H1 (cell line): Measurements from ENCODE around the gene NEURL1B. TPM values are rescaled to one million over a fixed set of nuclear protein-coding genes. Genes with fewer than 3 reads are reported as not detected.

Experiments
- BRCA1 ChIP-seq: IDR thresholded peaks from 2 replicates; pipeline ENCODE4 v1.6.1; 2012; ENCODE audit warnings: low read depth, low read length, improper control_type of control experiment
- EP300 ChIP-seq, 2 experiments: IDR thresholded peaks; 1 replicate in 1 of 2; 2 replicates in 1 of 2; pipeline ENCODE4 v1.6.1; 2011 to 2012; ENCODE audit warnings: low read depth in 2 of 2, low read length in 2 of 2, mild to moderate bottlenecking in 2 of 2, borderline replicate concordance in 1 of 2, inconsistent platforms in 1 of 2, moderate library complexity in 1 of 2
- KDM1A ChIP-seq: fragments of 200-600, 300-600 bp; sonication (generic); IDR thresholded peaks from 2 replicates; pipeline ENCODE4 v1.7.1; 2016; ENCODE audit warnings: mild to moderate bottlenecking, low read length, borderline replicate concordance
- MAFK ChIP-seq: IDR thresholded peaks from 2 replicates; pipeline ENCODE4 v1.6.1; 2012; ENCODE audit warnings: low read depth, mild to moderate bottlenecking, improper control_type of control experiment, low read length
- RXRA ChIP-seq: IDR thresholded peaks from 2 replicates; pipeline ENCODE4 v1.6.1; 2011; ENCODE audit warnings: low read depth, mild to moderate bottlenecking, low read length, moderate library complexity; ENCODE audit not compliant: insufficient read depth
- ZNF274 ChIP-seq: IDR thresholded peaks from 2 replicates; pipeline ENCODE4 v1.7.0; 2012; ENCODE audit warnings: low read length, borderline replicate concordance; ENCODE audit errors: extremely low read depth
- polyA plus RNA-seq, 7 experiments: library from polyadenylated mRNA; depleted of rRNA in 3 of 7; stranded (reverse) in 5 of 7; unstranded in 2 of 7; fragments of >200 nt in 5 of 7; fragments of 200-250 nt in 2 of 7; gene quantifications; 1 replicate in 5 of 7; 2 replicates in 1 of 7; 4 replicates in 1 of 7; pipeline versions ENCODE4 v1.2.1 to v1.2.3, GENCODE V29; 2011 to 2013; ENCODE audit warnings: missing spikeins in 2 of 7, mixed read lengths in 2 of 7
- total RNA-seq: library from RNA; stranded (reverse); fragmentation: NEBNext Ultra II Directional; extraction: Animal tissue kit (Norgen Biotek cat#: 25700); gene quantifications from 2 replicates; pipeline ENCODE4 v1.2.1, GENCODE V29; 2021

The NEURL1B gene
- total and polyA plus RNA-seq, 2 of the 8 experiments (the other 6 are each of a cell fraction or from before 2014, with no cell fraction given) = 3.3 to 6.1 TPM

GRCh38 chr5:172730981-172731679 is 90.1 kb downstream of the NEURL1B start (continued):
- no peak for TF ChIP-seq EP300 (IDR thresholded peaks at IDR 0.05; ENCODE audit: borderline replicate concordance in 1 of 2, low read depth in 2 of 2, low read length in 2 of 2)
- no peak for TF ChIP-seq RXRA
- TF ChIP-seq BRCA1 = no peak
- peak; percentile 72; the same call in 1 of the 2 replicates for TF ChIP-seq KDM1A
- no peak for TF ChIP-seq MAFK
- no peak for TF ChIP-seq ZNF274
